ENCODE measurements around the gene PPM1D.

GRCh38 chr17:60661489-60661888 is 61.5 kb downstream of the PPM1D start:
- TF ChIP-seq EP300 (IDR thresholded peaks at IDR 0.05; ENCODE audit: borderline replicate concordance) (no peak), EGR1 (IDR thresholded peaks at IDR 0.05) (no peak), RAD21 (IDR thresholded peaks at IDR 0.05; ENCODE audit: low read depth) (no peak), REST (IDR thresholded peaks at IDR 0.05; ENCODE audit: low read depth) (no peak), NFIC (IDR thresholded peaks at IDR 0.05) (no peak), TAF1 (IDR thresholded peaks at IDR 0.05; ENCODE audit: low read depth) (no peak), MAX (IDR thresholded peaks at IDR 0.05) (no peak), CEBPB (IDR thresholded peaks at IDR 0.05) (no peak)
